GM18511 (cell line): ENCODE data around the gene SIRPB1.
"Not testable (repeated sequence)": the region's sequence is repeated elsewhere in the genome, so short reads cannot be mapped to it uniquely, and the experiment has no call there.

Experiments used
- ATAC-seq: cut with Tn5 transposase; IDR thresholded peaks from one replicate; pipeline ENCODE4 v1.9.1; 2021; ENCODE audit warnings: mild to moderate bottlenecking, moderate library complexity; ENCODE audit not compliant: unreplicated experiment

Gene SIRPB1

GRCh38 chr20:1608678-1609347 is 11.0 kb downstream of the SIRPB1 start:
- not testable (repeated sequence) for ATAC-seq

GRCh38 chr20:1600736-1601135 is 19.1 kb downstream of the SIRPB1 start:
- no peak for ATAC-seq

- no peak for ATAC-seq
Observed at GRCh38 chr20:1595333-1595732, 24.5 kb downstream of the SIRPB1 start.

GRCh38 chr20:1588533-1589460 is 31.0 kb downstream of the SIRPB1 start:
- no peak for ATAC-seq

GRCh38 chr20:1587781-1588532 is 31.9 kb downstream of the SIRPB1 start:
- no peak for ATAC-seq

- no peak for ATAC-seq
Observed at GRCh38 chr20:1579488-1579887, 40.3 kb downstream of the SIRPB1 start.

- ATAC-seq, result no peak
Observed at GRCh38 chr20:1577906-1578305, 41.9 kb downstream of the SIRPB1 start.

GRCh38 chr20:1577313-1577712 is 42.5 kb downstream of the SIRPB1 start:
- ATAC-seq, result not testable (repeated sequence)

GRCh38 chr20:1576641-1577040 is 43.2 kb downstream of the SIRPB1 start:
- ATAC-seq, result no peak

- ATAC-seq, result not testable (repeated sequence)
Observed at GRCh38 chr20:1576003-1576402, 43.8 kb downstream of the SIRPB1 start.

GRCh38 chr20:1571583-1571982 is 48.2 kb downstream of the SIRPB1 start:
- not testable (repeated sequence) for ATAC-seq
